ENCODE results near the gene TOP2B. TPM values are rescaled to one million over a fixed set of nuclear protein-coding genes. Genes with fewer than 3 reads are reported as not detected.

Gene TOP2B
- total RNA-seq, 2 experiments from 2014 or later, result 165 to 171 TPM

DNA sequence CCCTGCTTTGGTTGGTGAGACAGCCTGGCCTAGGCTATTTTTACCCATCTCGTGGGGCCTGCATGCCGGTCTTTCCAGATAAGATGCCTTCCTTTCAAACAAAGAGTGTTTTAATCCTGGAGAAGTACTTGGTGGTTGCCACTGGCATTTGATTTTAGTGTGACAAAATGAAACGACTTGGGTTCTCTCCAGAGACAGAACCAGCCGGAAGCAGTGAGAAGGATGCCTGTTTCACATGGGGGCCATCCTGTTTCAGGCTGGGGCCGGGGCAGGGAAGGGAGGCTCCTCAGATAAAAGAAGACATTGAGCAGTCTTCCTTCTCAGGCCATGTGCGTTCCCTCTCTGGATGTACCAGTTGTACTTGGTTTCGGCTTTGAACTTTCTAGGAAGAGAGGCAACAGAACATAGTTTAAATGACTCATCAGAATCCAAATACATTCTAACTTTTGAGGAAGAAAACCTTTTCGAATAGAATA is 74.9 kb downstream of the TOP2B start:
- TF ChIP-seq, protein P1, sequence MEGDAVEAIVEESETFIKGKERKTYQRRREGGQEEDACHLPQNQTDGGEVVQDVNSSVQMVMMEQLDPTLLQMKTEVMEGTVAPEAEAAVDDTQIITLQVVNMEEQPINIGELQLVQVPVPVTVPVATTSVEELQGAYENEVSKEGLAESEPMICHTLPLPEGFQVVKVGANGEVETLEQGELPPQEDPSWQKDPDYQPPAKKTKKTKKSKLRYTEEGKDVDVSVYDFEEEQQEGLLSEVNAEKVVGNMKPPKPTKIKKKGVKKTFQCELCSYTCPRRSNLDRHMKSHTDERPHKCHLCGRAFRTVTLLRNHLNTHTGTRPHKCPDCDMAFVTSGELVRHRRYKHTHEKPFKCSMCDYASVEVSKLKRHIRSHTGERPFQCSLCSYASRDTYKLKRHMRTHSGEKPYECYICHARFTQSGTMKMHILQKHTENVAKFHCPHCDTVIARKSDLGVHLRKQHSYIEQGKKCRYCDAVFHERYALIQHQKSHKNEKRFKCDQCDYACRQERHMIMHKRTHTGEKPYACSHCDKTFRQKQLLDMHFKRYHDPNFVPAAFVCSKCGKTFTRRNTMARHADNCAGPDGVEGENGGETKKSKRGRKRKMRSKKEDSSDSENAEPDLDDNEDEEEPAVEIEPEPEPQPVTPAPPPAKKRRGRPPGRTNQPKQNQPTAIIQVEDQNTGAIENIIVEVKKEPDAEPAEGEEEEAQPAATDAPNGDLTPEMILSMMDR (IDR thresholded peaks at IDR 0.05), result no peak
- DNase-seq, result no peak
- H3K27ac Mint-ChIP-seq, result no peak overlapping the region
- no peaks in the 10 kb centered on the region for H3K27me3 Mint-ChIP-seq
- intact Hi-C loops (cut with micrococcal nuclease), result no loop called here
- H3K36me3 Mint-ChIP-seq (ENCODE audit: low read depth), result no peaks in the 10 kb centered on the region
- ChIA-PET CTCF (no interaction called here), POLR2A (interaction anchor here (1.1 kb wide), 1 partner anchor 9 kb away, joined by 3 read pairs; no protein-coding TSS in a partner anchor)
- H3K4me1 Mint-ChIP-seq (ENCODE audit: low read depth), result peaks cover 4% of the 10 kb centered on the region
- no peaks in the 10 kb centered on the region for H3K9me3 Mint-ChIP-seq
- no peak overlapping the region for H3K4me3 Mint-ChIP-seq
- no peak for ATAC-seq

DNA sequence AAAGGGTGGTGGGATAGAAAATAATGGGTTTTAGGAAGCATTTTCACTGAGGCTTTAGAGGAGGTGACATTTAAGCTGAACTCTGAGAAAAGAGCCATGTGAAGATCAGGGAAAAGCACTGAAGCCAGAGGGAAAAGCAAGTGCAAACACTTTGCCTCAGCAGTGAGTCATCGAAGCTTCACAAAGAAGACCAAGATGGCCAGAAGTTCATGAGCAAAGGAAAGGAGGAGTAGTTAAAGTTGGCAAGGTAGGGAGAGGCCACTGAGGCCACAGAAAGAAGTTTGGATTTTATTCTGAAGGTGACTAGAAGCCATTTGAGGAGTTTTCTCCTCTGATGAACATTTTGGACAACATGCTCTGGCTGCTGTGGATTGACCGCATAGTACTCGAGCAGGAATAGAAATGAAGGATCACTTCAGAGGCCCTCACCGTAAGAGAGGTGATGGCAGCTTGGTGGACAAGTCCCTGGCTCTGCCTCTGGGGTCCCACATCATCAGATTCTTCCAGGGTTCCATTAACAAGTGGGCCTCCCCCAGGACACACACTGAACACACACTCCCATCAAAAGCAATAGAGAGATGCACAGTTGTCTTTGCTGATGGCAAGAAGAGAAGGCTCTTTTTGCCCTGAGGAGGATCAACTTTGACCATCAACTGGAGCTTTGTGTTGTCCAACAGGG is 75.5 kb downstream of the TOP2B start:
- ChIA-PET POLR2A (interaction anchor here (1.1 kb wide), 1 partner anchor 8 kb away, joined by 3 read pairs; no protein-coding TSS in a partner anchor), CTCF (no interaction called here)
- H3K4me1 Mint-ChIP-seq (ENCODE audit: low read depth), result peaks cover 4% of the 10 kb centered on the region
- no peak overlapping the region for H3K4me3 Mint-ChIP-seq
- H3K9me3 Mint-ChIP-seq, result no peaks in the 10 kb centered on the region
- no peaks in the 10 kb centered on the region for H3K27me3 Mint-ChIP-seq
- DNase-seq (no peak), ATAC-seq (no peak)
- TF ChIP-seq, protein P1 (IDR thresholded peaks at IDR 0.05), result no peak
- intact Hi-C loops (cut with micrococcal nuclease), result no loop called here
- no peaks in the 10 kb centered on the region for H3K36me3 Mint-ChIP-seq (ENCODE audit: low read depth)
- H3K27ac Mint-ChIP-seq, result no peak overlapping the region

DNA sequence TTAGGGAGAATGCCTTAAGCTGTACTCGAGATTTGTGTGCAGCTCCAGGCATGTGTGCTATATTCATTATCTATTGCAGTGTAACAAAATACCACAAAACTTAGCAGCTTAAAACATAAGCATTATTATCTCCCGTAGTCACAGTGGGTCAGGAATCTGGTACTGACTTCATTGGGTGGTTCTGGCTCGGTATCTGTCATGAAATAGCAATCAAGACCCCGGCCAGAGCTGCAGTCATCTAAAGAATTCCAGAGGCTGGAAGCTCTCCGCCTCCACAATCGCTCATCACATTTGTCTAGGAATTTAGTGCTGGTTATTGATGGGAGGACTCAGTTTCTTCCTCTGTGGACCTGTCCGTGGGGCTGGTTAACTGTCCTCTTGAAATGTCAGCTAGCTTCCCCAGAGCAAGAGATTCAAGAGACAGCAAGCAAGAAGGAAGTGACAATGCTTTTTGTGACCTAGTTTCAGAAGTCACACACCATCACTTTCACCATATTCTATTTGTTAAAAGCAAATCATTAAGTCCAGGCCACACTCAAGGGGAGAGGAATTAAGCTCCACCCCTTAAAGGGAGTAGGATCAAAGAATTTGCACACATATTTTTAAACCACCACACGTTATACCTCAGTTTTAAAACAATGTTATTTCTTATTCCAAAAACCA is 76.1 kb downstream of the TOP2B start:
- ATAC-seq (no peak), DNase-seq (no peak)
- Mint-ChIP-seq H3K9me3 (no peaks in the 10 kb centered on the region), H3K27ac (no peak overlapping the region), H3K4me1 (ENCODE audit: low read depth) (peaks cover 2% of the 10 kb centered on the region), H3K4me3 (no peak overlapping the region), H3K27me3 (no peaks in the 10 kb centered on the region), H3K36me3 (ENCODE audit: low read depth) (no peaks in the 10 kb centered on the region)
- TF ChIP-seq, protein P1 (IDR thresholded peaks at IDR 0.05), result no peak
- ChIA-PET CTCF (interaction anchor here (0.9 kb wide), 1 partner anchor 908 kb away, joined by 3 read pairs; no protein-coding TSS in a partner anchor), POLR2A (interaction anchor here (1.1 kb wide), 1 partner anchor 7 kb away, joined by 3 read pairs; no protein-coding TSS in a partner anchor)
- intact Hi-C loops (cut with micrococcal nuclease), result no loop called here

DNA sequence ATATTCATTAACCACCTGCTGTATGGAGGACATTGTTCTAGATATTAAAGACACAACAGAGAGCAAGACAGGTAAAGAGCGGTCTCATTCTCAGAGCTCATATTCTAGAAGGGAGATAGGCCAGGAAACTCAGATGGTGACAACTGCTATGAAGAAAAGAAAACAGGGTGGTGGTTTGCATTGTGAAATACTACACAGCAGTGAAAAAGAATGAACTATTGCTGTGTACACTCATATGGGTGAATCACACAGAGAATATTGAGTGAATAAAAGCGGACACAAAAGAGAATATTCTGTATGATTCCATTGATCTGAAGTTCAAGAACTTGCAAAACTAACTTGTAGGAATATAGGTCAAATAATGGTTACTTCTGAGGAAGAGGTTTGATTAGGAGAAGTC is 76.7 kb downstream of the TOP2B start:
- ChIA-PET CTCF (interaction anchor here (0.9 kb wide), 1 partner anchor 907 kb away, joined by 3 read pairs; no protein-coding TSS in a partner anchor), POLR2A (no interaction called here)
- no peaks in the 10 kb centered on the region for H3K27me3 Mint-ChIP-seq
- intact Hi-C loops (cut with micrococcal nuclease), result no loop called here
- no peak overlapping the region for H3K27ac Mint-ChIP-seq
- H3K4me1 Mint-ChIP-seq (ENCODE audit: low read depth), result peaks cover 2% of the 10 kb centered on the region
- TF ChIP-seq, protein P1 (IDR thresholded peaks at IDR 0.05), result no peak
- H3K4me3 Mint-ChIP-seq, result no peak overlapping the region
- DNase-seq (no peak), ATAC-seq (no peak)
- H3K9me3 Mint-ChIP-seq, result no peaks in the 10 kb centered on the region
- no peaks in the 10 kb centered on the region for H3K36me3 Mint-ChIP-seq (ENCODE audit: low read depth)

DNA sequence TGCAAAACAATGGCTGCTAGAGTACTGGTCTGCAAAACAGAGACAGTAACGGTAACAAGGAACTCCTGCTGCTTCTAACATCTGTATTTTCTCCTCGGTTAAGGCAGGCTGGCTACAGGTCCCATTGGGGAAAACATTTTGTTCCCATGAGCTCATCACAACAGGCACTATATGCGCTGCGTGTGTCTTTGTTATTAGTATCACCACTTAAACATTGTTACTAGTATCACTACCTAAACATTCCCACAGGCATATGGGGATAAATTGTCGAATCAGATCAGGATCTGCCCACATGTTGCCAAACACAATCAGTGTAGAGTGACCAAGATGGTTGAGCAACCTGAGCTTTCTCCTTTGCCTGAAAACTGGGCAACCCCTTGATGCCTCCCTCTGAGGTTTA is 77.2 kb downstream of the TOP2B start:
- ATAC-seq (no peak), DNase-seq (no peak)
- intact Hi-C loops (cut with micrococcal nuclease), result no loop called here
- Mint-ChIP-seq H3K27me3 (no peaks in the 10 kb centered on the region), H3K4me3 (no peak overlapping the region), H3K27ac (no peak overlapping the region), H3K4me1 (ENCODE audit: low read depth) (no peaks in the 10 kb centered on the region), H3K9me3 (no peaks in the 10 kb centered on the region), H3K36me3 (ENCODE audit: low read depth) (no peaks in the 10 kb centered on the region)
- TF ChIP-seq, protein P1 (IDR thresholded peaks at IDR 0.05), result no peak
- ChIA-PET POLR2A (no interaction called here), CTCF (interaction anchor here (0.9 kb wide), 1 partner anchor 907 kb away, joined by 3 read pairs; no protein-coding TSS in a partner anchor)

Measured in activated CD8-positive, alpha-beta T cell treated with anti-CD3 and anti-CD28 coated beads for 36 hours (primary cell).